GM12875 (cell line): ENCODE data around the gene ARMC8.

Experiments
- H3K4me3 ChIP-seq: one replicate; pipeline ENCODE4 v1.5.1; 2011; ENCODE audit warnings: low read depth, low read length, control low read depth
- CTCF ChIP-seq: IDR thresholded peaks from 2 replicates; pipeline ENCODE4 v1.5.1; 2011; ENCODE audit warnings: low read depth, mild to moderate bottlenecking, control low read depth, inconsistent platforms, low read length, moderate library complexity, borderline replicate concordance; ENCODE audit not compliant: insufficient read depth

Gene ARMC8

DNA sequence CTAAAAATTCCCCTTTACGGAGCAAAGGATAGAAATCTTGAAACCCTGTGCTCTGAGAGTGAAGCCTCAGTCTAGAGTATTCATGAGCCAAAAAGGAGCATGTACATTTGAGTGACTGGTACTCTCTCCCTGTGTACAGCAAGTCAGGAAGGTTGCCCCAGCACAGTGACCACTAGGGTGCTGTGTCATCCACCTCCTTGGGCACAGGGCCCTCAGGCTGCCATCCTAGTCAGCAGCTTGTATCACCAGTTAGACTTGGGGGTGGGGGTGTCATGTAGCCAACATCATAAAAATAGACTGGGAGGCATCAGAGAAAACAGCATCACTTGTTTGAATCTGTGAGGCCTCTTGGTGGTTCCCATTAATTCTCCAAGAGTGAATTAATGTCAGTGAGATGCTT, 130.6 kb downstream of the ARMC8 start:
- H3K4me3 ChIP-seq: no peak overlapping the region
- TF ChIP-seq CTCF: no peak

DNA sequence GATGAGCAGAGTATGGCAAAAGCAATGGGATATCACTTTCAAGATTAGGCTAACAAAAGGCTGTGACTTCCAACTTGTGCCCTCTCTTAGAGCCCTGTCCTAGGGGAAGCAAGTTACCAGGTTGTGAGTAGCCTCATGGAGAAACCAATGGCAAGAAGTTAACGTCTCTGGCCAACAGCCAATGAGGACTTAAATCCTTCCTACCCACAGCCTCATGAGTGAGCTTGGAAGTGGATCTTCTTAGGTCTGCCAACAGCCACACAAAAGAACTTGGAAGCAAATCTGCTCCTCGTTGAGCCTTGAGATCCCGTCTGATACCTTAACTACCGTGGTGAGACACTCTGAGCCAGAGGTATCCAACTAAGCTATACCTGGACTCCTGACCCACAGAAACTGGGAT, 136.9 kb downstream of the ARMC8 start:
- TF ChIP-seq CTCF: no peak
- no peak overlapping the region for H3K4me3 ChIP-seq

DNA sequence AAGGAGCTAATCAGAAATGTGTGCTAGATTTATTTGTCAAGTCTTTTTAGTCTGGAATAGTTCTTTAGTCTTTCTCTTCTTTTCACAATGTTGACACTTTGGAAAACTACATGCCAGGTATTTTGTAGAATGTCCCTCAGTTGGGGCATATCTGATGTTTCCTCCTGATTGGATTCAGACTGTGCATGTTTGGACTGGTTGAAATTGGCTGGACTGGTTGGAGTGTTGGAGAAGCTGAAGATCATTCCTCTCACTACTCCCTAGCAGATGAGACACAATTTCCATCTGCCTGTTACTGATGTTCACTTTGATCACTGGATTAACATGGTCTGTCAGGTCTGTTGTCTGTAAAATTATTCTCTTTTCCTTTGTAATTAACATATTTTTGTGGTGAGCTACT, 138.9 kb downstream of the ARMC8 start:
- H3K4me3 ChIP-seq: no peak overlapping the region
- TF ChIP-seq CTCF: no peak

GRCh38 chr3:138326866-138327595, 139.9 kb downstream of the ARMC8 start:
- no peak for TF ChIP-seq CTCF

DNA sequence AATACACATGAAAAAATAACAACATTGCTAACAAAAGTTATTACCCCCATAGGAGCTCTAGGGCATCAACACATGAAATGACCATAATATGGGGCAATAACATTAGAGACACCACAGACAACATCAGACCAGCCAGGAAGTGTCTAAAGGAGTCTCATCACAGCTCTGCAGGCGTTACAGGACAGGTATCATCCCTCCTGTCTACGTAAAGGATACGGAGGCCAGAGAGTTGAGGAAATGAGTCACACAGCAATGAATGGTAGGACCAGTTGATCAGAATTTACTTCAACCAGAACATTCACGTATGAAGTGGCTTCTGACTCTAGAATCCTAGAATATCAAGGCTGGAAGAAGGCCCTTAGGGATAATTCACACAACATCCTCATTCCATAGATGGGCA, 140.7 kb downstream of the ARMC8 start:
- TF ChIP-seq CTCF: no peak
- H3K4me3 ChIP-seq: no peak overlapping the region

More at GRCh38 chr3:138326866-138327595, 139.9 kb downstream of the ARMC8 start:
- H3K4me3 ChIP-seq: no peak overlapping the region

- H3K4me3 ChIP-seq: no peak overlapping the region
- TF ChIP-seq CTCF: no peak
These were observed 141.2 kb downstream of the ARMC8 start for GRCh38 chr3:138328341-138328740.
